Natural killer cell (primary cell): Measurements from ENCODE around the gene PNCK. TPM values are rescaled to one million over a fixed set of nuclear protein-coding genes. Genes with fewer than 3 reads are reported as not detected.

Experiments
- ATAC-seq, 3 donors: fragments of 150-1000 bp in 2 of 3; fragments of 200-7000 bp in 1 of 3; cut with Tn5 transposase; 1 replicate in 1 of 3; 2 replicates in 2 of 3; pipeline ENCODE4 v1.10.0; 2021; ENCODE audit warnings: mild to moderate bottlenecking in 2 of 3, moderate library complexity in 2 of 3
- DNase-seq, 2 donors: peaks; one replicate each; pipeline versions ENCODE4 v3.0.0 to v3.0.0-alpha.2; 2013 to 2021; ENCODE audit warnings: mixed read lengths in 1 of 2
- H3K27ac ChIP-seq: one replicate; pipeline ENCODE4 v1.5.1; 2013; ENCODE audit warnings: mild to moderate bottlenecking, low read length
- H3K27me3 ChIP-seq: one replicate; pipeline ENCODE4 v1.6.1; 2013; ENCODE audit warnings: low read length; ENCODE audit not compliant: control insufficient read depth, insufficient read depth
- H3K36me3 ChIP-seq: one replicate; pipeline ENCODE4 v1.6.1; 2013; ENCODE audit warnings: low read length; ENCODE audit not compliant: control insufficient read depth, insufficient read depth
- H3K4me1 ChIP-seq: one replicate; pipeline ENCODE4 v1.6.1; 2013; ENCODE audit warnings: low read length; ENCODE audit not compliant: control insufficient read depth, insufficient read depth
- H3K4me3 ChIP-seq: one replicate; pipeline ENCODE4 v1.5.1; 2013; ENCODE audit warnings: low read length
- H3K9me3 ChIP-seq: one replicate; pipeline ENCODE4 v1.6.1; 2013; ENCODE audit warnings: low read length; ENCODE audit not compliant: control insufficient read depth, insufficient read depth
- H3K27ac Mint-ChIP-seq, 2 donors: one replicate each; pipeline ENCODE4 v1.8.0; 2022; ENCODE audit warnings: mild to moderate bottlenecking in 2 of 2, mixed read lengths in 2 of 2, moderate library complexity in 1 of 2
- H3K27me3 Mint-ChIP-seq, 2 donors: one replicate each; pipeline ENCODE4 v1.8.0; 2022; ENCODE audit warnings: low read depth in 2 of 2, mixed read lengths in 2 of 2
- H3K36me3 Mint-ChIP-seq: one replicate; pipeline ENCODE4 v1.8.0; 2022; ENCODE audit warnings: mixed read lengths
- H3K4me1 Mint-ChIP-seq, 2 donors: one replicate each; pipeline ENCODE4 v1.8.0; 2022; ENCODE audit warnings: mixed read lengths in 2 of 2
- H3K4me3 Mint-ChIP-seq: one replicate; pipeline ENCODE4 v1.8.0; 2022; ENCODE audit warnings: mild to moderate bottlenecking, moderate library complexity, mixed read lengths
- H3K9me3 Mint-ChIP-seq, 2 donors: one replicate each; pipeline ENCODE4 v1.8.0; 2022; ENCODE audit warnings: mixed read lengths in 2 of 2
- WGBS: methylation state at CpG from one replicate; pipeline ENCODE4 v1.1.7; 2013; ENCODE audit warnings: missing lambda C conversion rate; ENCODE audit not compliant: insufficient coverage; 5-methylcytosine and 5-hydroxymethylcytosine counted together
- intact Hi-C: fragments of 100-400 bp; cut with micrococcal nuclease; formaldehyde crosslinking; loops from one replicate; pipeline ENCODE4 v1.14.2; 2022
- total RNA-seq, 4 donors: library from RNA; stranded (reverse); fragments of 120-200 nt in 1 of 4; gene quantifications; one replicate each; pipeline versions ENCODE4 v1.2.3 to v1.2.4, GENCODE V29; 2013 to 2022
- TF ChIP-seq, protein P1 (sequence below): fragments of 200-600 bp; IDR thresholded peaks from one replicate; pipeline ENCODE4 v1.8.0; 2022; ENCODE audit warnings: antibody characterized with exemption

PNCK gene
- total RNA-seq, 3 donors from 2014 or later (not counting 1 experiment from before 2014, with no cell fraction given), result 0.66 to 1.1 (median 0.97) TPM

GRCh38 chrX:153641627-153642026, 32.0 kb downstream of the PNCK start:
- no peak for ATAC-seq
- no peak for DNase-seq
- no peaks in the 10 kb centered on the region for H3K36me3 ChIP-seq
- Mint-ChIP-seq H3K4me1 (no peaks in the 10 kb centered on the region), H3K4me3 (no peak overlapping the region), H3K27ac (no peak overlapping the region), H3K9me3 (no peaks in the 10 kb centered on the region), H3K36me3 (no peaks in the 10 kb centered on the region), H3K27me3 (peaks cover 0 to 20% of the 10 kb centered on the region in 2 donors)
- 5% methylated on average over 4 of the region's 8 CpGs for WGBS
- TF ChIP-seq, protein P1, sequence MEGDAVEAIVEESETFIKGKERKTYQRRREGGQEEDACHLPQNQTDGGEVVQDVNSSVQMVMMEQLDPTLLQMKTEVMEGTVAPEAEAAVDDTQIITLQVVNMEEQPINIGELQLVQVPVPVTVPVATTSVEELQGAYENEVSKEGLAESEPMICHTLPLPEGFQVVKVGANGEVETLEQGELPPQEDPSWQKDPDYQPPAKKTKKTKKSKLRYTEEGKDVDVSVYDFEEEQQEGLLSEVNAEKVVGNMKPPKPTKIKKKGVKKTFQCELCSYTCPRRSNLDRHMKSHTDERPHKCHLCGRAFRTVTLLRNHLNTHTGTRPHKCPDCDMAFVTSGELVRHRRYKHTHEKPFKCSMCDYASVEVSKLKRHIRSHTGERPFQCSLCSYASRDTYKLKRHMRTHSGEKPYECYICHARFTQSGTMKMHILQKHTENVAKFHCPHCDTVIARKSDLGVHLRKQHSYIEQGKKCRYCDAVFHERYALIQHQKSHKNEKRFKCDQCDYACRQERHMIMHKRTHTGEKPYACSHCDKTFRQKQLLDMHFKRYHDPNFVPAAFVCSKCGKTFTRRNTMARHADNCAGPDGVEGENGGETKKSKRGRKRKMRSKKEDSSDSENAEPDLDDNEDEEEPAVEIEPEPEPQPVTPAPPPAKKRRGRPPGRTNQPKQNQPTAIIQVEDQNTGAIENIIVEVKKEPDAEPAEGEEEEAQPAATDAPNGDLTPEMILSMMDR, result no peak
- peaks cover 10% of the 10 kb centered on the region for H3K27me3 ChIP-seq
- peaks cover 9% of the 10 kb centered on the region for H3K4me1 ChIP-seq
- H3K4me3 ChIP-seq, result no peak overlapping the region
- intact Hi-C loops, result no loop called here
- no peak overlapping the region for H3K27ac ChIP-seq
- H3K9me3 ChIP-seq, result no peaks in the 10 kb centered on the region

DNA sequence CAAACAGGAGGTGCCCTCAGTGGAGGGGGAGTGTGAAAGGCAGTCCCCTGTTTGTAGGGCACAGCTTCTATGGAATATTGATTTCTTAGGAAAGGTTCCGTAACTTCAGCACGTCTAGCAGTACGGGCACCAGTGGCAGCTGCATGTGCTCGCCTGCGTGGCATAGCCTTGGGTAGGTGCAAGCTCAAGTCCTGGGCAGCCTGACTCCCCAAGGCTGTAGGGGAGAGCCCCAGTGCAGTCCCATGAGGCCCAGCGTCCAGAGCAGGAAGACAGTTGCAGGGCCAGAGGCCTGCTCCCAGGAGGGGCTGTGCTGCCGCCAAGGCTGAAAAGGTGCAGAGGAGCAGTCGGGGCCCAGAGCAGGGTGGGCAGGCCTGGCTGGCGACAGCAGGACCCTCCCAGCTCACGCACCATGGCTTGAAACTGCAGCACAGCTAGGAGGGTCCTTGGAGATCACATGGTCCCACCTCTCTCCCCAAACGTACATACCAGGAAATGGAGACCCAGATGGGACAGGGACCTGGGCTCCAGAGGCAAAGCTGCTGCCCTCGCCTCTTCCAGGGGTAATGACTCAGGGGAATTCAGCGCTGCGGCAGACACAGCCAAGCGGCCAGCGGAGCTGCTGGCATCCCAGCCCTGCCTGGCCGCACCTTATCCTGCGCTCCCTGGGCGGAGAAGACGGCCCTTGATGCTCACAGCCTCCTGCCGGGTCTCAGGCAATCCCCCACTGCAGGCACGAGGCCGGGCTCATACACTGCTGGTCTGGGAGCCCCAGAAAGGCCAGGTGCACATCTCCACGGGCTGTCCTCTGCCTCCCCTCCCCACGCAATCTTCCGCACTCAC, 32.7 kb downstream of the PNCK start:
- H3K9me3 ChIP-seq, result no peaks in the 10 kb centered on the region
- no peak overlapping the region for H3K27ac ChIP-seq
- ATAC-seq (no peak), DNase-seq (no peak)
- no peaks in the 10 kb centered on the region for H3K36me3 ChIP-seq
- H3K27me3 ChIP-seq, result peaks cover 10% of the 10 kb centered on the region
- Mint-ChIP-seq H3K27me3 (peaks cover 0 to 15% of the 10 kb centered on the region in 2 donors), H3K4me1 (no peaks in the 10 kb centered on the region), H3K36me3 (no peaks in the 10 kb centered on the region), H3K9me3 (no peaks in the 10 kb centered on the region), H3K27ac (no peak overlapping the region), H3K4me3 (no peak overlapping the region)
- H3K4me1 ChIP-seq, result peaks cover 7% of the 10 kb centered on the region
- intact Hi-C loops, result no loop called here
- TF ChIP-seq, protein P1, result no peak
- H3K4me3 ChIP-seq, result no peak overlapping the region
- 39% methylated on average over 26 of the region's 26 CpGs for WGBS

DNA sequence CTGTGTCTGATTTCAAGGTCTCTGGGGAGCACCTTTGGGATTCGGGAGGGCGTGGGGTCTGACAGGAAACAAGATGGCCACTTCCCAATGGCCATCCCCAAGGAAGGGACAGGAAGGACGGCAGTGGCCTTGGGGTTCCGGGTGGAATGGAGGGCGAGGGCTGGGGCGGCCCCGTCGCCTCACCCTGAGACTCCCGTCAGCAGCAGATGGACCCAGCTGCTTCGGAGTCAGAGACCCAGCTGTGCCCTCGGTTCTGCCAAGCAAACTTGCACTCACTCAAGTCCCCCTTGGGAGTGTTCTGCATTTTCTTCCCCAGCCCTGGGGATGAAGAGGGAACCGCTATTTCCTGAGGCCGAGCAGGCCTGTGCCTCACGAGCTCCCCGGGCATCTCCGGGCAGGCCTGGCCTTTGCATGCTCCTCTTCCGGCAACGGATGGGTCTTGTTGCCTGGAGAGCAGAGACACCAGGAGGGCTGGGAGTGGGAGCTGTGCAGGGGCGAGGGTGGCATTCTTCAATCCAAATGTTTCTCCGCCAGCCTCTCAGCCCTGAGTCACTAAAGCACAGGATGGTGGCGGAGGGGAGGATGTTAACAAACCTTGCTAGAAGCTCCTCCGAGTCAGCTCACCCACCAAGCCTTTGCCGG, 33.4 kb downstream of the PNCK start:
- H3K27ac Mint-ChIP-seq, result no peak overlapping the region
- no peak overlapping the region for H3K4me3 Mint-ChIP-seq
- Histone ChIP-seq H3K4me1 (peaks cover 7% of the 10 kb centered on the region), H3K36me3 (no peaks in the 10 kb centered on the region), H3K4me3 (no peak overlapping the region), H3K27me3 (peaks cover 8% of the 10 kb centered on the region), H3K9me3 (no peaks in the 10 kb centered on the region), H3K27ac (no peak overlapping the region)
- no peak for DNase-seq
- H3K9me3 Mint-ChIP-seq, result no peaks in the 10 kb centered on the region
- WGBS, result 92% methylated on average over 20 of the region's 23 CpGs
- H3K27me3 Mint-ChIP-seq, result peaks cover 0 to 14% of the 10 kb centered on the region in 2 donors
- ATAC-seq, result no peak
- no peaks in the 10 kb centered on the region for H3K36me3 Mint-ChIP-seq
- intact Hi-C loops, result no loop called here
- TF ChIP-seq, protein P1, result no peak
- no peaks in the 10 kb centered on the region for H3K4me1 Mint-ChIP-seq
